Neural cell (in vitro differentiated cells): ENCODE results near the gene SWSAP1.

Experiments used
- EP300 ChIP-seq: fragments of 450-650 bp; conservative IDR thresholded peaks from 2 replicates; pipeline ENCODE4 v1.6.1; 2014; ENCODE audit warnings: antibody characterized with exemption, mild to moderate bottlenecking, moderate library complexity; ENCODE audit not compliant: poor library complexity, severe bottlenecking
- EZH2 ChIP-seq: fragments of 200-600, 300-800 bp; shearing (Covaris generic), sonication (generic); IDR thresholded peaks from 2 replicates; pipeline ENCODE4 v1.6.1; 2014; ENCODE audit warnings: antibody characterized with exemption, low read length, borderline replicate concordance, mild to moderate bottlenecking; ENCODE audit not compliant: insufficient read depth, poor library complexity, severe bottlenecking
- POLR2AphosphoS5 ChIP-seq: IDR thresholded peaks from 2 replicates; pipeline ENCODE4 v1.6.1; 2012
- SMC3 ChIP-seq: fragments of 450-650 bp; conservative IDR thresholded peaks from 2 replicates; pipeline ENCODE4 v1.6.1; 2014; ENCODE audit warnings: antibody characterized with exemption, mild to moderate bottlenecking, moderate library complexity; ENCODE audit not compliant: poor library complexity
- TAF1 ChIP-seq: IDR thresholded peaks from 2 replicates; pipeline ENCODE4 v1.6.1; 2012; ENCODE audit warnings: low read depth
- TF ChIP-seq, protein P1 (sequence below): fragments of 450-650 bp; IDR thresholded peaks from 2 replicates; pipeline ENCODE4 v1.5.1; 2014; ENCODE audit warnings: antibody characterized with exemption, mild to moderate bottlenecking, moderate library complexity; ENCODE audit not compliant: poor library complexity, severe bottlenecking
- TF ChIP-seq, protein P2 (sequence below): IDR thresholded peaks from 2 replicates; pipeline ENCODE4 v1.6.1; 2012; ENCODE audit warnings: borderline replicate concordance

GRCh38 chr19:11405846-11406643 lies 31.6 kb downstream of the SWSAP1 start:
- TF ChIP-seq, protein P1, sequence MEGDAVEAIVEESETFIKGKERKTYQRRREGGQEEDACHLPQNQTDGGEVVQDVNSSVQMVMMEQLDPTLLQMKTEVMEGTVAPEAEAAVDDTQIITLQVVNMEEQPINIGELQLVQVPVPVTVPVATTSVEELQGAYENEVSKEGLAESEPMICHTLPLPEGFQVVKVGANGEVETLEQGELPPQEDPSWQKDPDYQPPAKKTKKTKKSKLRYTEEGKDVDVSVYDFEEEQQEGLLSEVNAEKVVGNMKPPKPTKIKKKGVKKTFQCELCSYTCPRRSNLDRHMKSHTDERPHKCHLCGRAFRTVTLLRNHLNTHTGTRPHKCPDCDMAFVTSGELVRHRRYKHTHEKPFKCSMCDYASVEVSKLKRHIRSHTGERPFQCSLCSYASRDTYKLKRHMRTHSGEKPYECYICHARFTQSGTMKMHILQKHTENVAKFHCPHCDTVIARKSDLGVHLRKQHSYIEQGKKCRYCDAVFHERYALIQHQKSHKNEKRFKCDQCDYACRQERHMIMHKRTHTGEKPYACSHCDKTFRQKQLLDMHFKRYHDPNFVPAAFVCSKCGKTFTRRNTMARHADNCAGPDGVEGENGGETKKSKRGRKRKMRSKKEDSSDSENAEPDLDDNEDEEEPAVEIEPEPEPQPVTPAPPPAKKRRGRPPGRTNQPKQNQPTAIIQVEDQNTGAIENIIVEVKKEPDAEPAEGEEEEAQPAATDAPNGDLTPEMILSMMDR, result no peak
- TF ChIP-seq, protein P2, sequence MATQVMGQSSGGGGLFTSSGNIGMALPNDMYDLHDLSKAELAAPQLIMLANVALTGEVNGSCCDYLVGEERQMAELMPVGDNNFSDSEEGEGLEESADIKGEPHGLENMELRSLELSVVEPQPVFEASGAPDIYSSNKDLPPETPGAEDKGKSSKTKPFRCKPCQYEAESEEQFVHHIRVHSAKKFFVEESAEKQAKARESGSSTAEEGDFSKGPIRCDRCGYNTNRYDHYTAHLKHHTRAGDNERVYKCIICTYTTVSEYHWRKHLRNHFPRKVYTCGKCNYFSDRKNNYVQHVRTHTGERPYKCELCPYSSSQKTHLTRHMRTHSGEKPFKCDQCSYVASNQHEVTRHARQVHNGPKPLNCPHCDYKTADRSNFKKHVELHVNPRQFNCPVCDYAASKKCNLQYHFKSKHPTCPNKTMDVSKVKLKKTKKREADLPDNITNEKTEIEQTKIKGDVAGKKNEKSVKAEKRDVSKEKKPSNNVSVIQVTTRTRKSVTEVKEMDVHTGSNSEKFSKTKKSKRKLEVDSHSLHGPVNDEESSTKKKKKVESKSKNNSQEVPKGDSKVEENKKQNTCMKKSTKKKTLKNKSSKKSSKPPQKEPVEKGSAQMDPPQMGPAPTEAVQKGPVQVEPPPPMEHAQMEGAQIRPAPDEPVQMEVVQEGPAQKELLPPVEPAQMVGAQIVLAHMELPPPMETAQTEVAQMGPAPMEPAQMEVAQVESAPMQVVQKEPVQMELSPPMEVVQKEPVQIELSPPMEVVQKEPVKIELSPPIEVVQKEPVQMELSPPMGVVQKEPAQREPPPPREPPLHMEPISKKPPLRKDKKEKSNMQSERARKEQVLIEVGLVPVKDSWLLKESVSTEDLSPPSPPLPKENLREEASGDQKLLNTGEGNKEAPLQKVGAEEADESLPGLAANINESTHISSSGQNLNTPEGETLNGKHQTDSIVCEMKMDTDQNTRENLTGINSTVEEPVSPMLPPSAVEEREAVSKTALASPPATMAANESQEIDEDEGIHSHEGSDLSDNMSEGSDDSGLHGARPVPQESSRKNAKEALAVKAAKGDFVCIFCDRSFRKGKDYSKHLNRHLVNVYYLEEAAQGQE, result no peak
- TF ChIP-seq POLR2AphosphoS5 (no peak), SMC3 (no peak), EZH2 (no peak), TAF1 (no peak), EP300 (no peak)
